RCC 7860 (cell line): ENCODE measurements around the gene LPAR1.
A peak's percentile ranks its signal among the peaks of the same experiment; 100 is the strongest.

Source experiments
- DNase-seq: peaks from one replicate; pipeline ENCODE4 v3.0.0-alpha.2; 2015; ENCODE audit warnings: low spot score
- FAIRE-seq: peaks from 2 replicates; lab custom pipeline; 2012; peaks lifted over from hg19 to GRCh38; lab: Jason Lieb, UNC

LPAR1 gene

DNA sequence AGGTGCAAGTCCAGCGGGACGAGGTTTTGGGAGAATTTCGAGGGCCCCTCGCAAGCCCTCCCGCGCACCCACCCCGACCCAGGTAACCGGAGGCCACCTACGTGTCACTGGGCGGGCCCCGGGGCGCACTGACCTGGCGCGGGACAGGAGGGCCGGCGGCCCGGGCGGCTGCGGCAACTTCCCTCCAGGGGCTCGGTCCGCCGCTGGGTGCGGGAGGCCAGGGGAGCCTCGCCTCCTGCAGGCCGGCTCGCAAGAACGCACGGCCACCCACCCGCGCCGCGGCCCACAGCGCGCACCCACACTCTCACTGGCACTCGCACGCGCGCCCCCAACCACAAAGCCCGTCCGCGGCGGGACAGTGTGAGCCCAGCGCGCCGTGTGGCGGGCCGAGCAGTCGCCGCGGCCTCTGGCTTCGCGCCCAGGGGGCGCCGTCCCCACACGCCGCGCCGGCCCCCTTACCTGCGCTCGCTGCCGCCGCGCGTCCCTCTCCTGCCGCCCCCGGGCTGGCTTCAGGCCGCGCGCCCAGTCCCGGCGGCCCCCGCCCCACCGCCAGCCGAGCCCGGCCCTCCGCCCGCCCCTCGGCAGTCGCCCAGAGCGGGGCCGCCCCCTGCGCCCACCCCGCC is 451 bp downstream of the LPAR1 start:
- FAIRE-seq, result no peak
- peak; percentile 30 for DNase-seq

DNA sequence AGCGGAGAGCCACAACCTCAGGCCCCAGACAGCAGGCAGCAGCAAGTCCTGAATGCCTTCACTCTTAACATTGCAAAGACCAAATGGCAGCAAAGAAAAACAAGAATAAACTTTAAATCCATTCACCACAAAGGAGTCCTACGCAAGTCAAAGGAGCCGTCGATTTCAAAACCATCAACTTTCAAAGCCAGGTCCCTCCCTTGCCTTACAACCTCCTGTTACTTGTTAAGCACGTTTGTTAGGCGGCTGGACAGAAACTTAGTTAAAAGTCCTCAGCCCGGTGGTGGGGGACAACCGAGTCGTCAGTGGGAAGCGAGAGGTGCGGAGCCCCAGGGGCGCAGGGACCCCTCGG is 938 bp downstream of the LPAR1 start:
- DNase-seq, result peak; percentile 18
- no peak for FAIRE-seq

DNA sequence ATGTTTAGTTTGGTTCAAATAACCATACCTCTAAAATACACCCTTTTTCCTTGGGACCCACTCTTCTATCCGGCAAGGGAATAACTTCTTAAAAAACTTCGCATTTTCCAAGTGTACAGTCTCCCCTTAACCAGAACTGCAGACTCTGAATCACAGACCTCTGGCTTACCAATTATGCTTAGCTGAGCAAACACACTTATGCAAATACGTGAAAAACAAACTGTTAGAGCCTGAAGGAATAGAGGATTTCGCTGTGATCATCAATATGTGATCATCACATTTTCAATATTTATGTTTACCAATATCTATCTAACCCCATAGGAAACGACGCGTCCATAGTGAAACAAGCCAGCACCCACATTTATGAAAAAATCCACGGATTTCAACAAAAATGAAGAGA is 1.3 kb downstream of the LPAR1 start:
- FAIRE-seq (no peak), DNase-seq (no peak)

DNA sequence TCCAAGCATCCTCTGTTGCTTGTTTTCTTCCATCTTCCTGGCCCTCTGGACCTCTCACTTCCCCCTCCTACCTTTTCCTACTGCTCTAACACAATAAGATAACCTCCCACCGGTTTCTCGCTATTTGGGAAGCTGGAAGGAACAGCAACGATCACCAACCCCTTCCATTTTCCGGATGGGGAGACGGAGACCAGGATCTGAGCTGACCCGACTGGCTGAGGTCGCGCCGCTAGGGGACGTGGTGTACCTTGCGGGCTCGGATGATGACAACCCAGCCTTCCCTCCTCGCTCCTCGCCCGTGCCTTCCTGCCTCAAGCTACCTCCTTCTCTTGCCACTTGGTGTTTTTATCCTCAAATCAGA is 1.9 kb downstream of the LPAR1 start:
- DNase-seq (peak; percentile 58), FAIRE-seq (peak; percentile 22)

DNA sequence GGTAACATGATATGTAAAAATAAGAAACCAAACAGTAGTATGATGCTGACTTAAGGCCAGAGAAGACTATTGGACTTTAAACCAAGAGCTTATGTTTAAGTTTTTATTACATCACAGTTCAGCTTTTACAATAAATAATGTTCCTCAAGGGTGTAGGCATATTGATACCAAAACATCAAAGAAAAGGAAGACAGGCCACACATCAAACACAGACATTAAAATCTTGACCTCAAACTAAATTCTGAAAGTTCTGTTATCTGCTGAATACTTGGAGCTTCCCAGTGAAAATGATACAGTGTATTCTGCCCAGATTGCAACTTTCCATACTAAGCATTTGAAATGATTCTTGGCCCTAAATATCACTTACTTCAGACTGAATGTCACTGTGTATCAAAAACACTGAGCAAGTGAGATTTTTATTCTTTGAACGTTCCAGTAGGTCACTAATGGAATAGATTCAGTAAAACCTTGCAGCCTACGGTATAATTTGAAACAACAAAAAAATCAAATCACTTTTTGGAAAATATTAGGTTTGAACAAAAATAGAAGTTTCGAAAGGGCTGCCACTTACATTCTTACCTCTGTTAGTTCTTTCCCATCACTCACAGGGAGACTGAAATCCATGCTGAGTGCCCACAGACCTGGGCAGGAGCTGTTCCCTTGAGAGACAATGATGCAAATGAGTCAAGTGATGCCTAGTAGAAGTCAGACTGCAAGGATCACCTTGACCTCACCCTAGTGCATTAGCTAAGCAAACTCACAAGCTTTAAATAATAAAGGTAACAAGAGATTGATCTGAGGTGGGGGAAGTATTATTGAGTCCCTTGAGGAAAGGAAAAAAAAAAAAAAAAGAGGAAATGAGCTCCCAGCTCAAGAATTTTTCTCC is 2.5 kb downstream of the LPAR1 start:
- no peak for FAIRE-seq
- DNase-seq, result no peak

DNA sequence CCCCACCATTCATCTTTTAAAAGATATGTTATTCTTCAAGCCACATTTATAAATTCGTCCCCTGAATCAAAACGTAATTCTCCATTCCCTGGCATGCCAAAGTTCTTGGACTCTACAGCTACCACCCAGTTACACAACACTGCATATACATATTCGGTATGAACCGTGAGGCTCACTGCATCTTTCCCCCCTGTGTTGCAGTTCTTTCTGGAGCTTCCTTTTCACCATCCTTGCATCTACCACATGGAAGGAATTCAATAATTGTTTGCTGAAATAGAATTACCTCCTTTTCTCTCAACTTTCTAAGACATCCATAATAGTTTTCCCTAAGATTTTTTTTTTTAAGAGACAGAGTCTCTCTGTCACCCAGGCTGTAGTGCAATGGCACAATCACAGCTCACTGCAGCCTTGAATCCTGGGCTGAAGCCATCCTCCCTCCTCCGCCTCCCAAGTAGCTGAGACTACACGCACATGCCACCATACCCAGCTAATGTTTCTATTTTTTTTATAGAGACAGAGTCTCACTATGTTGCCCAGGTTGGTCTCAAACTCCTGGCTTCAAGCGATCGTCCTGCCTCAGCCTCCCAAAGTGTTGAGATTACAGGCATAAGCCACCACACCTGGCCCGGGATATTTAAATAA is 3.3 kb downstream of the LPAR1 start:
- DNase-seq (no peak), FAIRE-seq (no peak)

DNA sequence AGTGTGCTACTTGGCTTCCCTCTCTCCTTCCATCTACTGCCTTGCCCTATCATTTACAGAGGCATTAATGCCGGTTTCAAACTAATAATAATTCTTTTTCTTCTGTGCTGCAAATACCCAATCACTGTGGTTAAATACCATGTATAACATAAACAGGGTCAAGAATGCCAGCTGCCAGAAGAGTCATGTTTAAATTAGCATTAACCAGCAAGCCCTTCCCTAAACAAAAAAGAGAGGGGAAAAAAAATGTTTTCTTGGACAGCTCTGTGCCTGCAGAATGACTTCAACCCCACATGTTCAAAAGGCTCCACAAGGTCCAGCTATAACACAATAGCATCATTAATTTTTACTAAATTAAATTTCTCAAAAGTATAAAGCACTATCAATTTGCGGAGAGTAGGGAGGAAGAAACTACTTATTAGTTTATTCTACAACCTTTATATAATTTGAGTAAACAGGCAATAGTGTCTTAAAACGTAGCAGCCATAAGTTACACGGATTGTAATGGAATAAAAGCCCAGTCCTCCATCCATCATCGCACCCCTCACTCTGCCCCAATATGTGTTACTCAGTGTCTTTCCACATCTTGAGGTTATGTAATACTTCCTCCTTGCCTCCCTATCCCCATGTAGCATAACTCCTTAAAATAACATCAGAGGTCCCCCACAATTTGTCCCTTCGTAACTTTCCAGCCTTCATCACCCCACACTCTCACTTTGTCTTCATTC is 3.9 kb downstream of the LPAR1 start:
- no peak for FAIRE-seq
- no peak for DNase-seq

DNA sequence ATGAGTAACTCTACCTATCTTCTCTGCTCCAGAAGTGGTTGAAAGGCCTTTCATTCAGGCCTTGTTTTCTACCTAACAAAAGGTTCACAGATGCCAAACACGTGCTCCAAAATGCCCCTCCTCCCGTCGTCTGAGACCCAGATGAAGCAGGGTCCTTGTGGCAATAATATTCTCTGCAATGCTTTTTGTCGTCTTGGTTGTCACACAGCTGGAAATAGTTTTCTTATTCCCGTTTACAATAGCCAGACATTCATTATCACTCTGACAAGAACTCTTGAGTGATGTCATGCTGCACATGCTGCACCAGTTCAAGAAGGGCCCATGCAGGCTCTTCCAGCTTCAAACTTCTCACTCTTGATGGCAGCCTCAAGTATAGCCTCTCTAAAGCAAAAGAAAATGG is 7.8 kb downstream of the LPAR1 start:
- DNase-seq, result no peak
- no peak for FAIRE-seq

DNA sequence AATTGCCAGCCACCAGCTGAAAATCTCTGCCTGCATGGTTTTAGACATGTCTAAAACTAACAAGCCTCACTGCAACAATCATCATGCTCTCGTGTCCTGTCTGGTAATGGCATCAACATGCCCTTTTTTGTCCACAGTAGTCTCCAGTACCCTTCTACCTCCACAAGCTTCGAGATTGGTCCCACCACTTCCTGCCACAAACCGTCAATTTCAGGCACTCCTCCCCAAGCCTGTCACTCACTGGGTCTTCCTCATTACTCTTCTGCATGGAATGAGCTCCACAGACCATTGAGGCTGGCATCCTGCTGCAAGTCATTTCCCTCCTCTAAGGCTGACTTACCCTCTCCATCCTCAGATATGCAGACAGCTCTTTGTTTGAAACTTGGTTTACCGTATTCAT is 9.0 kb downstream of the LPAR1 start:
- FAIRE-seq (no peak), DNase-seq (no peak)

DNA sequence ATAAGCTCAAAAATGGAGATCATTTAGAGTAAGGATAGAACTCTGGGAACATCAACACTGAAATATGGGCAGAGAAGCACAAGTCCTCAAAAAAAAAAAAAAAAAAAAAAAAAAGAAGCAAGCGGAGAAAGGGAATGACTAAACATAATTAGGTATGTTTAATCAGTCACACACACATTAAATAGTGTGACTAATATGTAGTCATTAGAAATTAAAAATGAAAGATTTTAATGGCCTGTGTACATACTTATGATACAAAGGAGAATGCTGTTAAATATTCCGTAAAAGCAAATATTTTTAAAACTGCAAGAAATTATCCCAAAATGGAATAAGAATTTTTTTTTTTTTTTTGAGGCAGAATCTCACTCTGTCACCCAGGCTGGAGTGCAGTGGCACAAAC is 10.5 kb downstream of the LPAR1 start:
- DNase-seq (no peak), FAIRE-seq (no peak)

DNA sequence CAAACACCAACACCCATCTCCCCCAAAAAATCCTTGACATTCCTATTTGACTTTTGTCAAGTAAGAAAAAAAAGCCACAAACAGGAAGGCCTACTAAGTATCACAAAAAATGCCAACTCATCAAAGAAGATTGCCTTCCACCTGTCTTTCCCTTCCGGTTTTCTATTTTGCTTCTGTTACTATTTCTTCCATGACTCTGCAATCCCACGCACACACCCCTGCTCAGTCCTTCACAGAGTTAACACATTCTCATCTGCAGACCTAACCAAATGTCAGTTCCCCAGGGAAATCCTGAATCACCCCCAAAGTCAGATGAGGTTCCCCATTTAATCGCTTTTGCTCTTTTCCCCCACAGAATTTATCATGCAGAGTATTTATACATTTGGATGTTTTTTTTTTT is 15.1 kb downstream of the LPAR1 start:
- no peak for DNase-seq
- FAIRE-seq, result no peak

DNA sequence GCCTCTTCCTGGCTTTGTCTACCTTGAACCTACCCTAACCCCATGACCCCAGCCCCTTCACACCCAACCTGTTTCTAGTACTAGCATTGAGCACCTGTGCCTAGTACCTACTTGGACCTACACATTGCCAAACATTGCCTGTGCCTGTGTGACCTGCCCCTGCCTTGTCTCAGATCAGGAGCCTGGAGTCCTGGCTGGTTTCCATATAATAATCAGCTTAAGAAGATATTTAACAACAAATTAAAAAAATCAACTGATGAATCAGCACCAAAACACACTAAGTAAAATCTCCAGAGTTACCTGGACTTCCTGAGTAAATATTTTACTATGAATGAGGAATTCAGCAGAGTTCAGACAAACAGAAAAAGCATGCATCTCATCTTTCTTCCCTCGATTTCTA is 17.7 kb downstream of the LPAR1 start:
- no peak for DNase-seq
- no peak for FAIRE-seq

DNA sequence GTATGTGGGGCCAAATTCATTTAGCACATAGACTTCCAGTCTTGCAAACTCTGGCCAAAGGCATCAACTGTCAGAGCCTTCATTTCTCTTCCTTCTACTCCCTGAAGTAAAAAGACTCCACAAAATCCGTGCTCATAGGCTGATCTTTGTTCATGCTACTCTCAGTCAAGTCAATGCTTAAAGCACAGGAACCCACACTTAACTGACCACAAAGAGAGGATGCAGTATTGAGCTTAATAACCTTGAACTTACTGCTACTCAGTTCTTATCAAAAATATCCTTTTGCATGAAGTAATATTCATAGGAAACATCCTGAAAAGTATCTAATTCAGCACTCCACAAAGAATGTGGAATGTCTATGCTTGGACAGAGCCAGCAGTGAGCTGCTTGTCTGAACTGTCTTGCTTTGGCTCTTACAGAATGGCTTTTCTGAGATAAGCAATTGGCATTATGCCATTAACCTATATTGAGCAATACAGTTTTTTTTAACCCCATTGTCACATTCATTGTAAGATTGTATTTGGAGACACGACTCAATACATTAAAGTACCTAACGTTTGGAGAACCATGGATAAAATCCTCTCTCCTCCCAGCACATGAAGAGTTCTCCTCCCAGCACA is 21.7 kb downstream of the LPAR1 start:
- DNase-seq (peak; percentile 35), FAIRE-seq (peak; percentile 71)

DNA sequence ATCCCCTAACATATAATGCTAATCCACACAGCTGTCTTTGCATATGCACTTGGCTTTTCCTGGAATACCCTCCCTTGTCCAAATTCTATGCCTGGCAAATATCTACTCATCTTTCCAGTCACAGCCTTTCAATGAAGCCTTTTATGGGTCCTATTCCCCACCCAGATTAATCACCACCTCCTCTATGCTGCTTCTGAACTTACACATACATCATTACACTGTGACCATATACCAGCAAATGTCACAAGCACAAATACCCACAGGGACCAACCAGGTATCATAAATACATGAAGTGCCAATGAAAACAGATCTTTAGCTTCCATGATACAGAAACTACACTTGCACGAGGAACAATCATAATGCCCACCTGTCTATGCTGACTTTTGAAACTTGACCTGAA is 22.3 kb downstream of the LPAR1 start:
- DNase-seq, result no peak
- FAIRE-seq, result no peak

DNA sequence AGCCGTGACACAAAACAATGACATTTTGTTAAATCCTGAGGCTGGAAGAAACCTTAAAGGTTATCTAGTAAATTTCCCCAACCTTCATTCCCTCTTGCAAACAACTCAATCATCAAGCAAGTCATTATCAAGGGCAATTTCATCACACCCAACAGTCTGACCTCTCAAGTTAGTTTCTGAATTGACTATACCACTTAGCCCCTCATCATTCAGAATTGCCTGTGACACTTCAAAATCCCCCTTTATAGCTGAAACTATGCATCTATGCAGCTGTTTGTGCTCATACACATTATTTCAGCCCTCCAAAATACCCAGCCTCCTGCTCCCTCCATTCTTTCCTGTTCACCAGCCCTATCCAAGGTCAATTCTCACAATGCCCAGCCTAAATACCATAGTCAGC is 24.6 kb downstream of the LPAR1 start:
- no peak for DNase-seq
- FAIRE-seq, result no peak

DNA sequence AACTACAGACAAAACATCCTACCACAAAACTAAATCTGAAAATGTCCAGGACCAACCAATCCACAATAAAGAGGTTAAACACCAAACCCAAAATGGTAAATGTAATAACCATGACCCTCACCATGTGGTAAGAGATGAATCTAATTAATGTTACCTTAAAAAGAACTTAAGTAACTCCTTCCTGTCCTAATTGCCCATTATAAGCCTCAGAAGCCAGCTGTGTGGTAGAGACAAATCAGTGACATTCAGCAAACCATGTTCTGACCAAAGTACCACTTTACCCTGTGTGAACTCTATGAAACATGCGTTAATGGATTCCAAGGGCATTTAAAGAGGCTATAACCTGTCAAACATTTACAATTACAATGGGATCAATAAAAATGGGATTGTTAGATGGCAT is 25.0 kb downstream of the LPAR1 start:
- DNase-seq, result no peak
- FAIRE-seq, result no peak

DNA sequence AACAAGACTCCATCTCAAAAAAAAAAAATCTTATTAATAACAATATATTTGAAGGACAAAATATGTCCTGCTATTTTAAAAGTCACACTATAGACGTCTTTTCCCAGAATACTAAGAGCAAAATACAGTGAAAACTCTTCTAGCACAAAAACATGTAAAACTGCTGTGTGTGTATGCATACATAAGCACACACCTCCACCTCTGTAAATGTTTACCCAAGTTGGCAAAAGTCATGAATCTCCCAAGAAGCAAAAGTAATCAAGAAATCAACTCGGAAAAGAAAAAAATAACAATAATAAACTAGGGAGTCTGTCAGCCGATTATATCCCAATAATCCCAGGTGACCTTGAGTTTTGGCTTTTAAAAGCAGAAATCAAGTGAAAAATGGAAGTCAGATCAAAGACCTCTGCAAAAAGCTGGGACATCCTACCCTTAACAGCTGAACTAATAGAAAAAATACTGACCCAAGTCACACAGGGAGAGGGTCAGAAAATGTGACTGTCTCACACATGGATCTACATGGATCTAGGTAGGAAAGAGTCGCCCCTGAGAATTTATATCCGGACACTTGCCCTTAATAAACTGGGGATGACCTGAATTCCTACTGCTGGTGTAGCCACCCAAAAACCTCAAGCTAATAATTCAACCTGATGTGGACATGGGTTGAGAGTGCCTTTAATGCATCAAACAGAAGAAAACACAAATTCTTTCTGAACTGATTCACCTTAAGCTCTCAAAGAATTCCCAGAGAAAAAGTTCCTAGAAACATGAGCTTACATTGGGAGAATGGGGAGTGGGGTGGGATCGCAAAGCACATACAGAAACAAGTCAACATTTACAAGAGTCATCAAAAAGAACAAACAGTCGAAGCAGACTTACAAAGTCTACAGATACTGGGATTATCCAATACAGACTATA is 29.9 kb downstream of the LPAR1 start:
- FAIRE-seq (peak; percentile 95), DNase-seq (peak; percentile 61)

DNA sequence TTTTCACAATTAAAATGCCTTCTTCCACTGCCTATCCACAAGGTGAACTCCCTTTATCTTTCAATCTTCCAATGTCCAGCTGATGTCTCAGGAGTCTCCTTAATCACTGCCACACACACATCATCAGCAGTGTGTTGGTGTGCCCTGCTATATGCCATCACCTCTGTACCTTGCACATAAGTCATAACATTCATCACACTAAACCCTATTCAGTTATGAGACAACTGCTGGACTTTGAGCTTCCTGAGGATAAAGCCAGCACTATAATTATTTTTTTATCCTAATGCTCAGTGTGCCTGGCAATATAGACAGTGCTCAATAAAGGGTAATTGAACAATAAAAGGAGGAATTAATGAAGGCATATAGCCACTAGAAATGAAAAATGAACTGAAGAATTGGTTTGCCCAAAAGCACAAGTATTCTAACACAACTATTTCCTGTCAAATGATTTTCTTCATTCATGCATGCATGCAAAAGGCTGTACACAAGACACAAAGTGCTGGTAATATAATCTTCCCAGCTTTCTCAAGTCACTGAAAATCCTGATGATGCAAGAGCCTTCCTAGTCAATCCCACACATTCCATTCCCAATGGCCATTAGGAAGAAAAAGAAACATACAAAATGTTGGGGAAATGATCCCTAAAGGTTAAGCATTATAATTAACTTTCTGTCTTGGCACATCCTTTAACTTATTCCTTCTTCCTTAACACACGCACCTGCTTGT is 32.4 kb downstream of the LPAR1 start:
- DNase-seq (no peak), FAIRE-seq (no peak)

DNA sequence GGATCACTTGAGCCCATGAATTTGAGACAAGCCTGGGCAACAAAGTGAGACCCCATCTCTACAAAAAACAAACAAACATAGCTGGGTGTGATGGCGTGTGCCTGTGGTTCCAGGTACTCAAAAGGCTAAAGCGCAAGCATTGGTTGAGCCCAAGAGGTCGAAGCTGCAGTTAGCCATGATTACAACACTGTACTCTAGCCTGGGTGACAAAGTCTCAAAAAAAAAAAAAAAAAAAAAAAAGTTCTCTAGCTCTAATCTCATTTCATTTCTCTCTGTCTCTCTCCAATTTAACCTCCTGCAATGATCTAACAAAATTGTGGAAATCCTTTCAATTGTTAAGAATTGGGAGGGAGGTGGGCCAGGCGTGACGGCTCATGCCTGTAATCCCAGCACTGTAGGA is 33.3 kb downstream of the LPAR1 start:
- DNase-seq, result no peak
- no peak for FAIRE-seq
